ENCODE data around the gene WWOX. TPM values are rescaled to one million over a fixed set of nuclear protein-coding genes. Genes with fewer than 3 reads are reported as not detected.

The WWOX gene
- total and polyA plus RNA-seq, 3 donors from 2014 or later, result 20.6 to 76.7 (median 64.1) TPM

- intact Hi-C loops (cut with DNase I; ENCODE audit: low total_unique reads), result no loop called here
Measured at GRCh38 chr16:78465730-78466129, 366.3 kb downstream of the WWOX start.

GRCh38 chr16:78469787-78470186, 370.3 kb downstream of the WWOX start:
- Histone ChIP-seq H3K27ac (no peak overlapping the region), H3K9me3 (no peaks in the 10 kb centered on the region), H3K4me1 (no peaks in the 10 kb centered on the region), H3K27me3 (no peaks in the 10 kb centered on the region), H3K36me3 (ENCODE audit: low read depth, missing control alignments) (no peaks in the 10 kb centered on the region), H3K4me3 (no peak overlapping the region)
- intact Hi-C loops (cut with DNase I; ENCODE audit: low total_unique reads), result no loop called here
- TF ChIP-seq POLR2A (IDR thresholded peaks at IDR 0.05) (no peak), CTCF (IDR thresholded peaks at IDR 0.05) (no peak)
- DNase-seq, result no peak
- WGBS, 2 donors, result 91 to 94% methylated on average over 4 of the region's 4 CpGs

More at GRCh38 chr16:78465730-78466129, 366.3 kb downstream of the WWOX start:
- TF ChIP-seq CTCF (IDR thresholded peaks at IDR 0.05) (no peak), POLR2A (IDR thresholded peaks at IDR 0.05) (no peak)
- WGBS, 2 donors, result 94 to 97% methylated on average over 6 of the region's 6 CpGs
- Histone ChIP-seq H3K27ac (no peak overlapping the region), H3K36me3 (ENCODE audit: low read depth, missing control alignments) (no peaks in the 10 kb centered on the region), H3K9me3 (no peaks in the 10 kb centered on the region), H3K4me3 (no peak overlapping the region), H3K27me3 (no peaks in the 10 kb centered on the region), H3K4me1 (no peaks in the 10 kb centered on the region)
- no peak for DNase-seq

- H3K9me3 ChIP-seq, result no peaks in the 10 kb centered on the region
- H3K4me1 ChIP-seq, result no peaks in the 10 kb centered on the region
- intact Hi-C loops (cut with DNase I; ENCODE audit: low total_unique reads), result no loop called here
- WGBS, 2 donors, result 80 to 87% methylated on average over 11 of the region's 11 CpGs
- TF ChIP-seq POLR2A (IDR thresholded peaks at IDR 0.05) (no peak), CTCF (IDR thresholded peaks at IDR 0.05) (no peak)
- H3K27me3 ChIP-seq, result no peaks in the 10 kb centered on the region
- H3K4me3 ChIP-seq, result no peak overlapping the region
- H3K27ac ChIP-seq, result no peak overlapping the region
- DNase-seq, result no peak
- H3K36me3 ChIP-seq (ENCODE audit: low read depth, missing control alignments), result no peaks in the 10 kb centered on the region
Measured at GRCh38 chr16:78473031-78473699, 373.7 kb downstream of the WWOX start.

GRCh38 chr16:78474762-78475161, 375.3 kb downstream of the WWOX start:
- TF ChIP-seq CTCF (IDR thresholded peaks at IDR 0.05) (no peak), POLR2A (IDR thresholded peaks at IDR 0.05) (no peak)
- no peaks in the 10 kb centered on the region for H3K4me1 ChIP-seq
- WGBS, 2 donors, result 89 to 93% methylated on average over 4 of the region's 4 CpGs
- H3K27me3 ChIP-seq, result no peaks in the 10 kb centered on the region
- intact Hi-C loops (cut with DNase I; ENCODE audit: low total_unique reads), result no loop called here
- H3K4me3 ChIP-seq, result no peak overlapping the region
- H3K9me3 ChIP-seq, result no peaks in the 10 kb centered on the region
- no peak overlapping the region for H3K27ac ChIP-seq
- H3K36me3 ChIP-seq (ENCODE audit: low read depth, missing control alignments), result no peaks in the 10 kb centered on the region
- no peak for DNase-seq

GRCh38 chr16:78476615-78477014, 377.2 kb downstream of the WWOX start:
- Histone ChIP-seq H3K4me1 (no peaks in the 10 kb centered on the region), H3K27me3 (no peaks in the 10 kb centered on the region), H3K27ac (no peak overlapping the region), H3K9me3 (no peaks in the 10 kb centered on the region), H3K36me3 (ENCODE audit: low read depth, missing control alignments) (no peaks in the 10 kb centered on the region), H3K4me3 (no peak overlapping the region)
- no peak for DNase-seq
- no peak for TF ChIP-seq CTCF (IDR thresholded peaks at IDR 0.05)
- TF ChIP-seq POLR2A (IDR thresholded peaks at IDR 0.05), result no peak
- 86 to 87% methylated on average over 7 of the region's 7 CpGs for WGBS, 2 donors
- intact Hi-C loops (cut with DNase I; ENCODE audit: low total_unique reads), result no loop called here
